ENCODE measurements around the gene C4A. TPM values are rescaled to one million over a fixed set of nuclear protein-coding genes. Genes with fewer than 3 reads are reported as not detected.

C4A gene
- total and polyA plus RNA-seq, 8 donors: 10.8 to 248 (median 45.2) TPM

DNA sequence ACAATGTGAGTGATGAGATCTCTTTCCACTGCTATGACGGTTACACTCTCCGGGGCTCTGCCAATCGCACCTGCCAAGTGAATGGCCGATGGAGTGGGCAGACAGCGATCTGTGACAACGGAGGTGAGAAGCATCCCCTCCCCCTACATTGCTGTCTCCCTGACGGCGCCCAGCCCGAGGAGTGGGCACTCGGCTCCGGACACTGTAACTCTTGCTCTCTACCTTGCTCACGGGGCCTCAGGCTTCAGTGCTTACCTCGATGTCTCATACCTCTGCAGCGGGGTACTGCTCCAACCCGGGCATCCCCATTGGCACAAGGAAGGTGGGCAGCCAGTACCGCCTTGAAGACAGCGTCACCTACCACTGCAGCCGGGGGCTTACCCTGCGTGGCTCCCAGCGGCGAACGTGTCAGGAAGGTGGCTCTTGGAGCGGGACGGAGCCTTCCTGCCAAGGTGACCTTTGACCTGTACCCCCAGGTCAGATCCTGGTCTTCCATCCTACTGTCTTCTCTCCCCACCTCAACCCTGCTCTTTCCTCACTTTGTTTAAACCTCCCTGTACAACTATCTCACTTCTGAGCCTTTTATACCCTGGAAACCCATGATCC lies 34.7 kb upstream of the C4A start:
- WGBS, 5 donors: 84 to 93% (median 90%) methylated on average over 20 to 24 of the region's 24 CpGs
- intact Hi-C loops (cut with DNase I; ENCODE audit: low total_unique reads): no loop called here

DNA sequence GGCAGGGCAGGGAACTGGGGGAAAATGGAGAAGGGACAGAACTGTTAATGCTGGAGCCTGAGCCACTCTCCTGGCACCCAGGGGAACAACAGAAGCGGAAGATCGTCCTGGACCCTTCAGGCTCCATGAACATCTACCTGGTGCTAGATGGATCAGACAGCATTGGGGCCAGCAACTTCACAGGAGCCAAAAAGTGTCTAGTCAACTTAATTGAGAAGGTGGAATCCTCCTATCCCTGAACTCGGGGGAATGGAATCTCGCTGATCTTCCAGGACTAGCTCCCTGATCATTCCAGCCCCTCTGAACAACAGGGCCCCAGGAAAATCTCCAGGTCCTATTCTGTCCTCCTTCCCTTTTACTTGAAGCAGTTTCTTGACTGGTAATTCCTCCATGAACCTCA lies 34.0 kb upstream of the C4A start:
- TF ChIP-seq POLR2A (IDR thresholded peaks at IDR 0.05) (no peak), CTCF (IDR thresholded peaks at IDR 0.05) (no peak), EP300 (IDR thresholded peaks at IDR 0.05) (no peak), POLR2AphosphoS5 (IDR thresholded peaks at IDR 0.05) (no peak)
- intact Hi-C loops (cut with DNase I; ENCODE audit: low total_unique reads): no loop called here
- peaks cover 8 to 45% (median 18%) of the 10 kb centered on the region in 4 donors for H3K4me1 ChIP-seq
- no peak for DNase-seq
- H3K36me3 ChIP-seq: peaks cover 0 to 38% (median 26%) of the 10 kb centered on the region in 4 donors
- no peaks in the 10 kb centered on the region for H3K9me3 ChIP-seq
- WGBS, 5 donors: 85 to 93% (median 88%) methylated on average over 4 of the region's 4 CpGs
- H3K27me3 ChIP-seq: no peaks in the 10 kb centered on the region
- H3K27ac ChIP-seq: no peak overlapping the region
- peak overlapping the region in 1 of 4 donors; percentile 48 for H3K4me3 ChIP-seq

More for the DNA sequence above, 34.7 kb upstream of the C4A start:
- peak overlapping the region in 1 of 4 donors; percentile 48 for H3K4me3 ChIP-seq
- H3K36me3 ChIP-seq: peaks cover 0 to 31% (median 19%) of the 10 kb centered on the region in 4 donors
- H3K27me3 ChIP-seq: no peaks in the 10 kb centered on the region
- no peaks in the 10 kb centered on the region for H3K9me3 ChIP-seq
- no peak for TF ChIP-seq POLR2A (IDR thresholded peaks at IDR 0.05)
- TF ChIP-seq POLR2AphosphoS5 (IDR thresholded peaks at IDR 0.05): no peak
- H3K27ac ChIP-seq: peak overlapping the region in 2 of 5 donors; percentile 86 to 91
- peaks cover 8 to 38% (median 18%) of the 10 kb centered on the region in 4 donors for H3K4me1 ChIP-seq
- DNase-seq: no peak

- intact Hi-C loops (cut with DNase I; ENCODE audit: low total_unique reads): no loop called here
- Histone ChIP-seq H3K36me3 (peaks cover 4 to 43% (median 30%) of the 10 kb centered on the region in 4 donors), H3K27me3 (no peaks in the 10 kb centered on the region), H3K4me3 (no peak overlapping the region), H3K4me1 (peaks cover 8 to 46% (median 18%) of the 10 kb centered on the region in 4 donors), H3K27ac (no peak overlapping the region), H3K9me3 (no peaks in the 10 kb centered on the region)
- DNase-seq: no peak
- TF ChIP-seq POLR2AphosphoS5 (IDR thresholded peaks at IDR 0.05): no peak
- no peak for TF ChIP-seq CTCF (IDR thresholded peaks at IDR 0.05)
- TF ChIP-seq POLR2A (IDR thresholded peaks at IDR 0.05): no peak
- TF ChIP-seq EP300 (IDR thresholded peaks at IDR 0.05): no peak
- 73 to 85% (median 77%) methylated on average over 5 of the region's 5 CpGs for WGBS, 5 donors
Measured at GRCh38 chr6:31948306-31948705, 33.6 kb upstream of the C4A start.

- Histone ChIP-seq H3K36me3 (peaks cover 10 to 48% (median 36%) of the 10 kb centered on the region in 4 donors), H3K27me3 (no peaks in the 10 kb centered on the region), H3K4me3 (no peak overlapping the region), H3K9me3 (no peaks in the 10 kb centered on the region), H3K4me1 (peaks cover 8 to 46% (median 18%) of the 10 kb centered on the region in 4 donors), H3K27ac (no peak overlapping the region)
- TF ChIP-seq POLR2AphosphoS5 (IDR thresholded peaks at IDR 0.05) (no peak), CTCF (IDR thresholded peaks at IDR 0.05) (no peak), EP300 (IDR thresholded peaks at IDR 0.05) (no peak), POLR2A (IDR thresholded peaks at IDR 0.05) (no peak)
- DNase-seq: no peak
- 83 to 89% (median 85%) methylated on average over 6 of the region's 6 CpGs for WGBS, 5 donors
- intact Hi-C loops (cut with DNase I; ENCODE audit: low total_unique reads): no loop called here
Measured at GRCh38 chr6:31948753-31949413, 33.0 kb upstream of the C4A start.

All from stomach (tissue), 9 donors.